A549 treated with Hydrocortisone at 1 μM for 4 hours (cell line): Measurements from ENCODE around the gene TMEM126A. TPM values are rescaled to one million over a fixed set of nuclear protein-coding genes. Genes with fewer than 3 reads are reported as not detected.

Experiments used
- total RNA-seq: library from RNA; stranded (reverse); fragments of 200-300 nt; extraction: Qiagen RNA extraction; gene quantifications from 5 replicates; pipeline ENCODE4 v1.2.3, GENCODE V29; 2022

TMEM126A gene
- 51.4 to 62.1 TPM (median 58.2 TPM) in 5 replicates for total RNA-seq

DNA sequence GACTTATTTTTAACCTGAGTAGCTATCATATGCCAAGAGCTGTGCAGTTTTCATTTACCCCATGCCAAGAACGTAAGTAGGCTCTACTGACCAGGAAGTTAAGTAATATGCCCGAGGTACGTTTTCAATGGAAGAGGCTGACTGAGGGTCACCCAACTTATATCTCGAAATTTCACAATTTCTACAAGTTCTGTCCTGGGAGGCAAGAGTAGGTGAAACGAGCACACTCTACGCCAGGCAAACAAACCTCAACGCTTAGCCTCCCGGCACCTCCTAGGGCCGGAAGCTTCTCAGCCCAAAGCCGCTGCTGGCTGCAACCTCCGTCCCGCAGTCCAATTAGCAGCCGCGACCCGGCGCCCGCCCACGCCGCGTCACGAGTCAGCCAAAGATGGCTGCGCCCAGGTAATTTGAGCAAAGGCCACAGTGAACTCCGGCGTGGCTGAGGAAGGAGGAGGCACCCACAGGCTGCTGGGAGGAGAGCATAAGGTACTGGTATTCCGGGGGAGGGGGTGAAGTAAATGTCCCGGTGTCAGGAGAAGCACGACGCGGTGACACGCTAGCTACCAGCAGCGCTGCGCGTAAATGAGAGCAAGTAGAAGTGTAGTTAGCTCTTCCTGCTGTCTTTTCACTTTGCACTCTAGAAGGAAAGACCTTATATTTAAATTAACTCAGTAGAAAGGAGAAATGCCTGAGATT lies at the start of gene TMEM126A:
TMEM126A (plus strand) TSS at position 364 of the 696 bp plus-strand sequence. CDS start 2,289 bp downstream, outside the sequence.

DNA sequence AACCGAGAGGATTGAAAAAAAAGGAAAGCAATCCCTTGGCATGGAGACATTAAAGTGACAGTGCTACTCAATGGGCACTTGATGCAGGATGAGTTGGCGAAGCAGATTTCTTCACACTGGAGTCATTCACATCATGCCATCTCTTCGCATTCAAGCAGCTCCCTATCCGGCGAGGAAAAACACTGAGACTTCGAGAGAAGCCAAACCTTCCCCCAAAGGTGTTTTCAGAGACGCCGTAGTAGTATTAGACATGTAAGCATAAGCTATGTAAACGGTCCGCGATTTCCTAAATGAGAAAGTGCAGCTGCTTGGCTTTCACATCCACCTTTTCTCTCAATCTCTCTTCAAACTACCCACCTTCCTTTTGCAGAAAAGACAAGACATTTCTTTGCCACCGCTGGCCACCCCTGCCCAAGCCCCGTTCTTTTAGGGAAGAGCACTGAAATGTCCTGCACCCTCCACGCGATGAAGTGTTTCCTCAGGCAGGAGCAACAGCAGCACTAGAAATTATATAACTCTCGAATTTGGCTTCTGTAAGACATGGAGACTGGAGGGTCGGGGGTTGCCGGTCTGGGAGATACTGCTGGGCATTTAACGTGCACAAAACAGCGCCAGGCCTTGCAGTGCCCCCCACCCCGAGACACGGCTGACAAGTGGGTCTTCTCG lies 20.3 kb upstream of the TMEM126A start, which contains the start of gene DLG2:
DLG2 (minus strand) TSS at position 13 of the 666 bp plus-strand sequence.

DNA sequence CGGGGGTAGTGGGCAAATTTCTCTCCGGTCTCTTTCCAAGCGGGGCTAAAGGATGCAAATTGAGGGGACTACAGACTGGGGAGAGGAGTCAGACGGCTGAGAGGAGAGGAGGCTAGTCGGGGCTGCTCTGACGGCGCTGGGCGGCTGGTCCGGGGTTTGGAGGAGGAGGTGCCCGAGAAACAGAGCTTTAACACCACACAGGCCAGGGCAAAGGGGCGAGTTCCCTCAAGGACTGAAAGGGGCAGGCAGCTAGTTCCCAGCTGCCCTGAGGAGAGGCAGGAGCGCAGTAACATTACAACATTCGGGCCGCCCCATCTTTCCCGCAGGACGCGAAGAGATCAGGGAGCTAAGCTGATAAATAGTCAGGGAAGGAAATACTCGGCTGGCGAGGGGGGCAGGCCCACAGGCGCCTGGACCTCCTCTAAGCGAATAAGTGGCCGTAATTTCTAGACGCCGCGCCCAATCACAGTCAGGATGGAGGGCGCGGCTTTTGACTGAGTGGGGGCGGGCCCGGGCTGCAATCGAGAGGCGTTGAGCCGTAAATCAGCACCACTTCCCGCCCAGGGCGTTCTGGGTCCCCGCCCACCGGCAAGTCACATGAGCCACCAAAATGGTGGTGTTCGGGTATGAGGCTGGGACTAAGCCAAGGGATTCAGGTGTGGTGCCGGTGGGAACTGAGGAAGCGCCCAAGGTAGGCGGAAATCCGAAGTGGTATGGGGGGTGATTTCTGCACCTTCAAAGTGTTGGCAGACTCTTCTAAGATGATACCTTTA lies 19.6 kb upstream of the TMEM126A start, which contains the start of gene TMEM126B:
TMEM126B (plus strand) TSS at position 596 of the 773 bp plus-strand sequence; CDS start at position 611, 15 bp downstream.

DNA sequence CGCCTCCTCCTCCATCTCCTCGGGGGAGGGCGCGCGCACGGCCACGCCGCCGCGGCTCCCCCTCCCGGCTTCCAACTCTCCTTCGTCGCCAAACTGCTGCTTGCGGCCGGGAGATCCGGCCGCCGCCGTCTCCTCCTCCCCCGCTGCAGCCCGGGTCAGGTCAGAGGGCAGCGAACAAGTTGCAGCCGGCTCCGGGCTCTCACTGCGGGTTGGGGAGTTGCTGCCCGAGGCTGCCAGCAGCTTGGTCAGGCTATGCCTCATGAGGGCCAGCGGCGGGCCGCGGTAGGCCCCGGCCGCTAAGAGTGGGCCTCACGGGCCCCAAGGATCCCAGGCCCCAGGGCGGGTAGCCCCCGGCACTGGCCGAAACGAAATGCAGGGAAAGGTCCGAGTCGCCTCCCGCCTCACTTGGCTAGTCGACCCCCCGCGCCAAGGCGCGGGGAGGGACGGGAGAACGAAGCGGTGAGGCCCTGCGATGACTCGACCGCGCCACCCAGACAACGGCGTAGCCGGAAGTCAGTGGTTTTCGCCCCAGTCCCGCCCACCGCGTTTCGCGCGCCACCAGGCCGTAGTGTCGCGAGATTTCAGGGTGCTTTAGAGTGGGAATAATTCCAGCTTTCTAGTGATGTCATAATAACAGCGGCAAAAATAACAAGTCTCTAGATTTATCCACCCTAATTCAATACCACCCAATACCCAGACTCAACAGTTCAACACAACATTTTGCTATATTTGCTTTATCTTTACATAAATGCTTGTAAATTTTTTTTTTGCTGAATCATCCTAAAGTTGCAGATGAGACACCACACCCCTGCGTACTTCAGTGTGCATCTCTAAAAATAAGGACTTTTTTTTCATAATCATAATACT lies 17.1 kb downstream of the TMEM126A start, which contains the start of gene CREBZF:
CREBZF (minus strand) TSS at position 515 of the 867 bp plus-strand sequence; CDS start at position 261, 254 bp downstream.

DNA sequence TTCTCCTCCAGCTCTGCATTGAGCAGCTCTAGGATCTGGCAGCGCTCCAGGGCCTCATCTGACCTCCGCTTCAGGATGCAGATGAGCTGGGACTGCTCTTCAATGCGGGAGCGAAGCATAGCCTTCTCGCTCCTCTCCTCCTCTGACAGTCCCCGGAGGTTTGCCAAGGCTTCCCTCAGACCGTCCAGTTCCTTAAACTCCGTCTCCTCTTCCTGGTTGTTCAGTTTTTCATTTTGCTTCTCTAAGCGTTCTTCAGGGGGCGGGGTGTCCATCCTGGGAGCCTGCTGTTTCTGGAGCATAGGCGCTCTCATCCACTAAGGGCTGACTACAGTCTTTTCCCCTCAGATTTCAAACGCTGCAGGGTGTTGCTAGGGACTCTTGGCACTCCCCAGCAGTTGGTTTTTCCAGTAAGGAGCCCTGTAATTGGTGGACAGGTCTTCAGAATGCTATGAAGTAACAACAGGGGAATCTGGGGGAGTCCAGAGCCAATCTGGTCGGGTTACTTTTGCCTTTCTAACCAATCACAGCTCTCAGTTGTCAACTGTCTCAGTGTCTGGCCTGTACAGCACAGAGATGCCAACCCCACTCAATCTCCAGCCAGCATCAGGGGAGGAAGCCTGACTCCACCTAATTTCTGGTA lies 38.2 kb downstream of the TMEM126A start, which contains the start of gene CCDC89:
CCDC89 (minus strand) TSS at position 376 of the 640 bp plus-strand sequence; CDS start at position 311, 65 bp downstream.

Other genes starting within 250 kb of the TMEM126A start
- gene DLG2, start 20.6 kb upstream of the TMEM126A start, total RNA-seq: 0.14 to 0.23 TPM (median 0.20 TPM) in 5 replicates
- 52.7 to 60.3 TPM (median 54.7 TPM) in 5 replicates for gene TMEM126B, start 19.4 kb upstream of the TMEM126A start, total RNA-seq
- gene CREBZF, start 17.2 kb downstream of the TMEM126A start, total RNA-seq: 20.3 to 26.5 TPM (median 26.1 TPM) in 5 replicates
- not detected in 5 replicates for gene CCDC89, start 38.2 kb downstream of the TMEM126A start, total RNA-seq
- 6.0 to 15.1 TPM (median 7.1 TPM) in 5 replicates for gene SYTL2, start 163.2 kb downstream of the TMEM126A start, total RNA-seq
- gene CCDC83, start 207.4 kb downstream of the TMEM126A start, total RNA-seq: not detected in 5 replicates